DOHH2 (cell line): ENCODE data around the gene RIMS3.

Source experiments
- H3F3A ChIP-seq: fragments of 200-600 bp; sonication (generic), shearing (Covaris generic); 2 replicates; pipeline ENCODE4 v1.6.0; 2016; ENCODE audit warnings: antibody characterized with exemption, mild to moderate bottlenecking; ENCODE audit not compliant: control insufficient read depth, insufficient read depth
- H3K27ac ChIP-seq: fragments of 200-600 bp; sonication (generic); 2 replicates; pipeline ENCODE4 v1.5.1; 2014; ENCODE audit warnings: low read depth, mild to moderate bottlenecking, low read length, moderate library complexity
- H3K27me3 ChIP-seq: fragments of 200-600 bp; sonication (generic); 2 replicates; pipeline ENCODE4 v1.6.1; 2014; ENCODE audit warnings: mild to moderate bottlenecking, low read length, mixed read lengths; ENCODE audit not compliant: control insufficient read depth
- H3K36me3 ChIP-seq: fragments of 200-600 bp; sonication (generic); 2 replicates; pipeline ENCODE4 v1.6.1; 2014; ENCODE audit warnings: mild to moderate bottlenecking, low read length, moderate library complexity, mixed read lengths; ENCODE audit not compliant: control insufficient read depth
- H3K4me1 ChIP-seq: fragments of 200-600 bp; sonication (generic); 2 replicates; pipeline ENCODE4 v1.6.1; 2014; ENCODE audit warnings: mild to moderate bottlenecking, low read length, mixed read lengths; ENCODE audit not compliant: control insufficient read depth
- H3K4me2 ChIP-seq: fragments of 200-600 bp; sonication (generic); 2 replicates; pipeline ENCODE4 v1.6.0; 2014; ENCODE audit warnings: mild to moderate bottlenecking, low read length, moderate library complexity
- H3K4me3 ChIP-seq: fragments of 200-600 bp; sonication (generic); 2 replicates; pipeline ENCODE4 v1.5.1; 2014; ENCODE audit warnings: mild to moderate bottlenecking, low read length, mixed read lengths
- H3K79me2 ChIP-seq: fragments of 200-600 bp; sonication (generic); 2 replicates; pipeline ENCODE4 v1.6.1; 2014; ENCODE audit warnings: mild to moderate bottlenecking, low read length, mixed read lengths; ENCODE audit not compliant: control insufficient read depth
- H3K9me2 ChIP-seq: fragments of 200-600 bp; sonication (generic); replicated peaks from 2 replicates; pipeline ENCODE4 v1.6.1; 2014; ENCODE audit warnings: mild to moderate bottlenecking, low read length, mixed read lengths; ENCODE audit not compliant: control insufficient read depth
- H3K9me3 ChIP-seq: fragments of 200-600 bp; sonication (generic); 2 replicates; pipeline ENCODE4 v1.6.1; 2014; ENCODE audit warnings: antibody characterized with exemption, low read length, mixed read lengths; ENCODE audit not compliant: control insufficient read depth, insufficient read depth
- H4K20me1 ChIP-seq: fragments of 200-600 bp; sonication (generic); 2 replicates; pipeline ENCODE4 v1.6.0; 2014; ENCODE audit warnings: low read depth, mild to moderate bottlenecking, antibody characterized with exemption, low read length, moderate library complexity; ENCODE audit not compliant: control insufficient read depth, insufficient read depth
- EZH2phosphoT487 ChIP-seq: fragments of 200-600 bp; sonication (generic); IDR thresholded peaks from 2 replicates; pipeline ENCODE4 v1.6.1; 2017; ENCODE audit warnings: borderline replicate concordance, mild to moderate bottlenecking, antibody characterized with exemption, low read length, moderate library complexity, mixed read lengths
- TF ChIP-seq, protein P1 (sequence below): fragments of 200-600 bp; sonication (generic); IDR thresholded peaks from one replicate; pipeline ENCODE4 v1.5.1; 2014; ENCODE audit warnings: antibody characterized with exemption, mild to moderate bottlenecking, low read depth, low read length; ENCODE audit not compliant: poor library complexity, severe bottlenecking

The RIMS3 gene

DNA sequence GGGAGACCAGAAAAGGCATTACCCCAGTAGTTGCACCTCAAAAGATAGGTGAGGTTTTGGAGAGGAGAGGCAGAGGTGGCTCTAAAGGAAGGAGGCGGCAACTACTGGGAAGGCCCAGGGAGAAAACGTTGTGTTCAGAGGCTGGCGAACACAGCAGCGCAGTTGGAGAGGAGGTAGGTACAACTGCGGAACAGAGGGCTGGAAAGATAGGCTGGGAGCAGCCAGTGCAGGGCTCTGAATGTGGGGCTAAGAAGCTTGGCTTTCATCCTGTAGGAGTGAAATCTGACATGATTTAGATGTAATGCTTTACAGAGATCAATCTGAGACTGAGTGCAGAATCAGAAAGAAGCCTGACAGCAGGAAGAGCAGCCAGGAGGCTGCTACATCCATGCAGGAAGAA is 13.0 kb downstream of the RIMS3 start:
- H3K27ac ChIP-seq: no peak overlapping the region
- H4K20me1 ChIP-seq: no peaks in the 10 kb centered on the region
- H3K36me3 ChIP-seq: no peaks in the 10 kb centered on the region
- no peaks in the 10 kb centered on the region for H3K4me1 ChIP-seq
- no peaks in the 10 kb centered on the region for H3K9me3 ChIP-seq
- H3F3A ChIP-seq: no peaks in the 10 kb centered on the region
- no peaks in the 10 kb centered on the region for H3K9me2 ChIP-seq
- TF ChIP-seq, protein P1, sequence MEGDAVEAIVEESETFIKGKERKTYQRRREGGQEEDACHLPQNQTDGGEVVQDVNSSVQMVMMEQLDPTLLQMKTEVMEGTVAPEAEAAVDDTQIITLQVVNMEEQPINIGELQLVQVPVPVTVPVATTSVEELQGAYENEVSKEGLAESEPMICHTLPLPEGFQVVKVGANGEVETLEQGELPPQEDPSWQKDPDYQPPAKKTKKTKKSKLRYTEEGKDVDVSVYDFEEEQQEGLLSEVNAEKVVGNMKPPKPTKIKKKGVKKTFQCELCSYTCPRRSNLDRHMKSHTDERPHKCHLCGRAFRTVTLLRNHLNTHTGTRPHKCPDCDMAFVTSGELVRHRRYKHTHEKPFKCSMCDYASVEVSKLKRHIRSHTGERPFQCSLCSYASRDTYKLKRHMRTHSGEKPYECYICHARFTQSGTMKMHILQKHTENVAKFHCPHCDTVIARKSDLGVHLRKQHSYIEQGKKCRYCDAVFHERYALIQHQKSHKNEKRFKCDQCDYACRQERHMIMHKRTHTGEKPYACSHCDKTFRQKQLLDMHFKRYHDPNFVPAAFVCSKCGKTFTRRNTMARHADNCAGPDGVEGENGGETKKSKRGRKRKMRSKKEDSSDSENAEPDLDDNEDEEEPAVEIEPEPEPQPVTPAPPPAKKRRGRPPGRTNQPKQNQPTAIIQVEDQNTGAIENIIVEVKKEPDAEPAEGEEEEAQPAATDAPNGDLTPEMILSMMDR: no peak
- no peak for TF ChIP-seq EZH2phosphoT487
- H3K4me3 ChIP-seq: no peak overlapping the region
- H3K79me2 ChIP-seq: no peaks in the 10 kb centered on the region
- no peaks in the 10 kb centered on the region; the same call in 1 of the 2 replicates for H3K27me3 ChIP-seq
- H3K4me2 ChIP-seq: no peak overlapping the region

DNA sequence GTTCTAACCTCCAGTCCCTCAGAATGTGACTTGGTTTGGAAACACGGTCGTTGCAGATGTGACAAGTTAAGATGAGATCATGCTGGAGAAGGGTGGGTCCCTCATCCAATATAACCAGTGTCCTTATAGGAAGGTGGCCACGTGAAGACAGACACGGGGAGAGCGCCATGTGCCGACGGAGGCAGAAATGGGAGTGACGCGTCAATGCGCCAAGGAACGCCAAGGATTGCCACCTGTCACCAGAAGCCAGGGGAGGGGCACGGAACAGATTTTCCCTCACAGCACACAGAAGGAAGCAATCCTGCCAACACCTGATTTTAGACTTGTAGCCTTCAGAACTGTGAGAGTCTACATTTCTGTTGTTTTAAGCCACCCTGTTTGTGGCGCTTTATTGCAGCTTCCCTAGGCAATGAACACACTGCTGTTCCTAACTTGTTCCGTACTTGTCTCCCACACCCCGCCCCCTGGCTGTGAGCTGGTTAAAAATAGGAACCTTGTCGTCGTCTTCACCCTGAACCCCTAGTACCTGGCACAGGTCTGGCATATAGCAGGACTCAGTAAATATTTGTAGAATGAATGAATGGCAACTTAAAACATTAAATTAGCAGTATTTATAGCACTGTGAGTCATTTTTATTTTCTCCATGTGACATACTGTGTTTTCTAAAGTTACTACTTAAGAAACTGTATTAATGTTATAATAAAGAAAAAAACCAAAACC is 14.2 kb downstream of the RIMS3 start:
- Histone ChIP-seq H3K9me3 (no peaks in the 10 kb centered on the region), H3K79me2 (no peaks in the 10 kb centered on the region), H3F3A (no peaks in the 10 kb centered on the region), H3K36me3 (no peaks in the 10 kb centered on the region), H3K9me2 (no peaks in the 10 kb centered on the region), H3K27me3 (no peaks in the 10 kb centered on the region; the same call in 1 of the 2 replicates), H4K20me1 (no peaks in the 10 kb centered on the region), H3K4me2 (no peak overlapping the region), H3K4me1 (no peaks in the 10 kb centered on the region), H3K27ac (no peak overlapping the region), H3K4me3 (no peak overlapping the region)
- TF ChIP-seq, protein P1: no peak
- no peak for TF ChIP-seq EZH2phosphoT487

DNA sequence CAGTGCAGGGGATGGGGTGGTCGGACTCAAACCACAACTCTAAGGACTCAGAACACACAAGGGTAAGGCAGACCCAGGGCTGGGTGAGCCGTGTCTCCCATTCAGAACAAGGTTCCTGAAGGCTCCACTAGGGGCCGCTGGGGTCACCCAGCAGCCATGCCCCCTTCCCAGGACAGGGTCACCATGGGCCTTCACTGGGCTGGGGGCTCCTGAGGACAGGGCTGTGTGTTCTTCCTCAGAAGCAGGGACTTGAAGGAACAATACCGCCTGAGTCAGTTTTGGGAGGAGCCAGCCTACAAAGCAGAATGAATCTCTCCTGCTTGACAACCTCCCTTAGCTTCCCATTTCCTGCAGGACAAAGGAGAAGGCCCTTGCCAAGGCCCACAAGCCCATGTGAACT is 15.4 kb downstream of the RIMS3 start:
- H3F3A ChIP-seq: no peaks in the 10 kb centered on the region
- no peak overlapping the region for H3K4me3 ChIP-seq
- TF ChIP-seq EZH2phosphoT487: no peak
- TF ChIP-seq, protein P1: peak; percentile 67
- no peaks in the 10 kb centered on the region; the same call in 1 of the 2 replicates for H3K27me3 ChIP-seq
- no peaks in the 10 kb centered on the region for H3K4me1 ChIP-seq
- no peaks in the 10 kb centered on the region for H3K79me2 ChIP-seq
- no peaks in the 10 kb centered on the region for H3K9me3 ChIP-seq
- no peak overlapping the region for H3K4me2 ChIP-seq
- no peak overlapping the region for H3K27ac ChIP-seq
- H4K20me1 ChIP-seq: no peaks in the 10 kb centered on the region
- H3K36me3 ChIP-seq: no peaks in the 10 kb centered on the region
- no peaks in the 10 kb centered on the region for H3K9me2 ChIP-seq
